Measurements from ENCODE around the gene DYDC2.

- TF ChIP-seq CTCF (conservative IDR thresholded peaks at IDR 0.05; ENCODE audit: low read depth, low read length) (no peak), ELK1 (IDR thresholded peaks at IDR 0.05; ENCODE audit: borderline replicate concordance, low read depth, low read length) (no peak), POLR2A (IDR thresholded peaks at IDR 0.05; ENCODE audit: low read depth, low read length) (no peak), BHLHE40 (IDR thresholded peaks at IDR 0.05; ENCODE audit: low read depth, low read length) (no peak), RAD21 (IDR thresholded peaks at IDR 0.05; ENCODE audit: low read length) (no peak), USF2 (IDR thresholded peaks at IDR 0.05; ENCODE audit: low read depth, low read length) (no peak), CEBPB (IDR thresholded peaks at IDR 0.05; ENCODE audit: low read depth, low read length) (no peak), RFX5 (IDR thresholded peaks at IDR 0.05; ENCODE audit: low read depth, low read length) (no peak)
Measured at GRCh38 chr10:80323311-80323710, 33.3 kb upstream of the DYDC2 start.
